Left cardiac atrium (tissue), 4 donors: ENCODE measurements around the gene FHAD1. TPM values are rescaled to one million over a fixed set of nuclear protein-coding genes. Genes with fewer than 3 reads are reported as not detected.
"Not testable (repeated sequence)": the region's sequence is repeated elsewhere in the genome, so short reads cannot be mapped to it uniquely, and the experiment has no call there.

ENCODE experiments used
- ATAC-seq, 2 donors: fragments of 200-7000 bp; cut with Tn5 transposase; one replicate each; pipeline ENCODE4 v1.9.1; 2020; ENCODE audit warnings: mild to moderate bottlenecking in 2 of 2, moderate library complexity in 2 of 2
- DNase-seq: peaks from one replicate; pipeline ENCODE4 v3.0.0-alpha.2; 2020
- intact Hi-C, 2 donors: fragments of 100-400 bp; cut with DNase I; formaldehyde crosslinking; loops; one replicate each; pipeline versions ENCODE4 v1.14.1 to v1.15.1; 2022 to 2023
- total RNA-seq, 2 donors: library from RNA; stranded (reverse); fragmentation: NEBNext Ultra II Directional; extraction: Animal tissue kit (Norgen Biotek cat#: 25700); gene quantifications; one replicate each; pipeline ENCODE4 v1.2.1, GENCODE V29; 2021
- donor health status: DM: no; HTN: yes; CAD: no.
- donor health status: DM: no; HTN: yes; CAD: no; lungs with severe emphysema.
- donor health status: DM: yes; HTN: yes; CAD: no.
- donor health status: Dilated cardiomyopathy.

FHAD1 gene
- total RNA-seq, 2 donors from 2014 or later: 0.47 TPM; not detected in 1

DNA sequence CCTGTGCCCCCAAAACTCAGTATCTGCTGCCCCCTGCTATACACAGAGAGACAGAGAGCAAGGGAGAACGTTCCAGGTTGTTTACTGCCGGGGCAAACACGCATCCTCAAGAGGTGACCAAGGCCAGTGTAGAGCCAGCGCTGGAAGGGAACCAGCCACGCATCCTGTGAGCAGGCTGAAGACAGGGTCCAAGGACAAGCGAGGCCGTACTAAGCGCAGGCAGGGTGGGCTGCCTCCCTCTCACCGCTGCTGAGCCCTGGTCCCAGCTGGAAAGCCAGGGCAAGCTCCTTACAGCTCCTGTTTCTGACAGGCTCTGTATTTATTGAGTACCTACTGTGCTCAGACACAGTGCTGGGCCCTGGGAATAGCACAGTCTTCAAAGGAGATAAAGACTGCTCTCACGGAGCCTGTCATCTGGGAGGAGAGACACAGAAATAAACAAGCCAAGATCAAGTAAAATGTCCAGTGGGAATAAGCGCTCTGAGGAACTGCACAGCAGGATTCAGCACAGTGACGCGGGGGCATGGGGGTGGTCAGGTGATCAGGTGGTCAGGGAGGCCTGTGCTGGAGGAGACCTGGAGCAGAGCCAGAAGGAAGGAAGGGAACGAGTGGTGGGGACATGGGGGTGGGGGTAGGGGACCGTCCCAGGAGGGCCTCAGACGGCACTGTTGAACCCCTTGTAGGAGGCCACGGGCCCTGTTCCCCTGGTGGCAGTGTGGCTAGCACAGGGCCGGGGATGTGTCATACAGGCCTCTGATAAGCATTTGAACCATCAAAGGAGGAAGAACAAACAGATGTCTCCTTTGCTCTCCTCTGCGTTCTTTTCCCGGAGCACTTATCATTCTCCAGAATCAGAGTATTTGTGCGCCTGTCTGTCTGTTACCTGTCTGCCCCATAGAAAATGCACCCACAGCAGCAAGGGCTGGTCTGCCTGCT, 124.9 kb downstream of the FHAD1 start:
- intact Hi-C loops: no loop called here
- peak in 1 of 2 donors; percentile 19 for ATAC-seq
- DNase-seq: no peak

DNA sequence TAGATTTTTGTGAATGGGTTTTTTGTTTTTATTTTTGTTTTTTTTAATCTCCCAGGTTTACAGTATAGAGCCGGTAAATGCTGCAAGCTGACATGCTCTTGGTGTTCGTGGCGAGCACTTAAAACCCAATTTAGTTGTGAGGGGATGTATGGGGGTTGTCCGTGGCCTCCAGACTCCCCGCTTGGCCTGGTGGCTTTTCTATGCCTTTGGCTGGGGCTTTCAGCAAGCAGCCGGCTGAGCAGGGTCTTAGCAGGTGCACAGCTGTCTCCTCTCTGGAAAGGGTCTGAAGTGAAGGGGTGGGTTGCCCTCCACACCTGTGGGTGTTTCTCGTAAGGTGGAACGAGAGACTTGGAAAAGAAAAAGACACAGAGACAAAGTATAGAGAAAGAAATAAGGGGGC, 131.7 kb downstream of the FHAD1 start:
- intact Hi-C loops: no loop called here
- no peak for DNase-seq
- no peak for ATAC-seq

DNA sequence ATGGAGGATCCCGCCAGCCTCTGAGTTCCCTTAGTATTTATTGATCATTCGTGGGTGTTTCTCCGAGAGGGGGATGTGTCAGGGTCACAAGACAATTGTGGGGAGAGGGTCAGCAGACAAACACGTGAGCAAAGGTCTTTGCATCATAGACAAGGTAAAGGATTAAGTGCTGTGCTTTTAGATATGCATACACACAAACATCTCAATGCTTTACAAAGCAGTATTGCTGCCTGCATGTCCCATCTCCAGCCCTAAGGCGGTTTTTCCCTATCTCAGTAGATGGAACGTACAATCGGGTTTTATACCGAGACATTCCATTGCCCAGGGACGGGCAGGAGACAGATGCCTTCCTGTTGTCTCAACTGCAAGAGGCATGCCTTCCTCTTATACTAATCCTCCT, 132.1 kb downstream of the FHAD1 start:
- ATAC-seq, intact Hi-C loops: not testable (repeated sequence)

DNA sequence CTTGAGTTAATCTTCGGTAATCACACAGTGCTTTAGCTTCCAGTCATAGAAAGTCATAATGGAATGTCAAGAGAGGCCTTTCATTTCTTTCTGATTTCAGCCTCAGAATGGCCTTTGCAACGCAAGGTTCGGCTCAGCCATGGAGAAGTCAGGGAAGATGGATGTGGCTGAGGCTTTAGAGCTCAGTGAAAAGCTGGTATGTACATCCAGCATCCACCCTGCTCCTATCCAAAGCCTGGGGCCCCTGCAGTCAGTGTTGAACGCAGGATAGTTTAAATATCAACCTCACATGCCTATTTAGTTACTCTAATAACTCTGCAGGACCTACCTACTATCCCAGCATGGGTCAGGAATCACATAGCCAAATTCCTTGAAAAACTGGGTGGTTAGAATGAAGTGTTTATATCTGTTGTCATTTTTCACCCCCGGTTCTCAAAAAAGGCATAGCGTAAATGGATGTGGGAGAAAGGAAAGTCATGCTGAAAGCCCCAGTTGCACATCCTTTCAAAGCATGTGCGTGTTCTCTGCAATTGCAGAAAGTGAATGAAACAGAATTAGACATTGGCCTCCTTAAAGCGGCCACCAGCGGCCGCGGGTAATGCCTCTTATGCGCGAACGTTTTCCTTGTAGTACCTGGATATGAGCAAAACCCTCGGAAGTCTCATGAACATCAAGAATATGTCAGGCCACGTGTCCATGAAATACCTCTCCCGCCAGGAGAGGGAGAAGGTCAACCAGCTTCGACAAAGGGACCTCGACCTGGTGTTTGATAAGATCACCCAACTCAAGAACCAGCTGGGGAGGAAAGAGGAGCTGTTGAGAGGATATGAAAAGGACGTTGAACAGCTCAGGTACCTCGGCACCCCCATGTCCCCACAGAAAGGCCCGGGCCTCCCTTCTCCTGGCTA, 133.8 kb downstream of the FHAD1 start:
- intact Hi-C loops: no loop called here
- ATAC-seq (no peak), DNase-seq (no peak)

More for the DNA sequence above, 132.1 kb downstream of the FHAD1 start:
- DNase-seq: not testable (repeated sequence)

DNA sequence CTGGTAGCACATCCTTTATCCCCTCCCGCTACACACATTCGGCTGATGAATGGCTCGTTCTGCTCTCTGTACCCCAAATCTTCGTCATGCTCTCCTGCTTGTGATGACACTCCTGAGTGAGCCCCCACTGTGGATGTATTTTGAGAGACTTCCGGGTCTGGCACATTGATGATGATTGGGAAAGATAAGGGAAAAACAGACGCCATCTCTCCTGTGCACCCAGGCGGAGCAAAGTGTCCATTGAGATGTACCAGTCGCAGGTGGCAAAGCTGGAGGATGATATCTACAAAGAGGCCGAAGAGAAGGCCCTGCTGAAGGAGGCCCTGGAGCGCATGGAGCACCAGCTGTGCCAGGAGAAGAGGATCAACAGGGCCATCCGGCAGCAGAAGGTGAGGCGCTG, 134.8 kb downstream of the FHAD1 start:
- intact Hi-C loops: no loop called here
- DNase-seq: no peak

DNA sequence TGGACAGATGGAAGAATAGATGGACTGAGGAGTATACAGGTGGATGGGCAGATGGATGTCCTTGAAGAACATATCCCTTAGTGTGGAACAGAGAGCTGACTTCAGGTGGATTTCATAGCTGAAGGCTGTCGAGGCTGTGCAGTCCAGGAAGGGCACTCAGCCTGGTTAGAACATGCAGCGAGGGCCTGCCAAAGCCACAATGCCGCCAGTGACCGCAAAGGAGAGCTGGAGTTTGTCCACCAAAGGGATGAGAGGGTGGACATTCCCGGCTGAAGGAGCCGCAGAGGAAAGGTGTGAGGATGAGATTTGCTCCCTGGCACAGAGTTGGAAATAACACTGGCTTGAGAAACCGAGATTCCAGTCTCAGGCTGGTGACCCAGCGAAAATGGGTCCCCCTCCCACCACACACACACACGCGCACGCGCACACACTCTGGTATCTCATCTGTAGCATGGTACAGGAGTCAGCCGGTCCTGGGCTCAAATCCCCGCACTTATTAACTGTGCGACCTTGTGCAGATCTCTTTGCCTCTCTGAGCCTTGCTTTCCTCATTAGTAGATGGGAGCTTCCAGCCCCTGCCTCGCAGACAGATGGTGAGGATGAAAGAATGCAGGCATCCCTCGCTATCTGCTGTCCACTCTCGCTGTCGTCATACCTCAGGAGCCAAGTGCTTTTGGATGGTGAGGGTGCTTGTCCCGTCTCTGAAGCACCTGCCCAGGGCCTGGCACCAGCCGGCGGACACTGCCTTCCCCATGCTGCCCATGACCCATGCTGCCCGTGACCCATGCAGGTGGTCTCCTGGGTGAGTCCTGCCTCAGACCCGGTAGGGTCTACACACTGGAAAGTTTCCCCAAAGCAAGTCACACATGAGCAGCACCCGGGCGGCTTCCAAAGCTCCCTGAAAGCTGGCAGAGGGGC, 135.8 kb downstream of the FHAD1 start:
- intact Hi-C loops: no loop called here
- DNase-seq: no peak
- ATAC-seq: peak in 1 of 2 donors; percentile 24

More for the DNA sequence above, 134.8 kb downstream of the FHAD1 start:
- ATAC-seq: no peak

DNA sequence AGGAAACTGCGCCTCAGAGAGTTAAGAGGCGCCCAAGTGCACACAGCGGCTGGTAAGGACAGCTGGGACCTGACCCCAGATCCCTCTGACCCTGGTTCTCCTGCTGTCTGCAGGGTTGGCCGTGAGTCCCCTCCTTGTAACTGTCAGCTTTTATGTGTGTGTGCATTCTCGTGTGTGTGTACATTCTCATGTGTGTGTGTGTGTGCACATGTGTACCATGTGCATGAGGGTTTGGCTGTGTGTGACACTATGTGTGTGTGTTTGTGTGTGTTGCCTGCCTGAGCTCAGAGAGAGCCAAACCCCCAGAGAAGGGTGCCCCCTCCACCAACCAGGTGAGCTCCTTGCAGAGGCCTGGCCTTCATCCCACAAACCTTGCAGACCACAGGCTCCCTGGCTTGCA, 136.8 kb downstream of the FHAD1 start:
- intact Hi-C loops: no loop called here
- DNase-seq (no peak), ATAC-seq (no peak)

DNA sequence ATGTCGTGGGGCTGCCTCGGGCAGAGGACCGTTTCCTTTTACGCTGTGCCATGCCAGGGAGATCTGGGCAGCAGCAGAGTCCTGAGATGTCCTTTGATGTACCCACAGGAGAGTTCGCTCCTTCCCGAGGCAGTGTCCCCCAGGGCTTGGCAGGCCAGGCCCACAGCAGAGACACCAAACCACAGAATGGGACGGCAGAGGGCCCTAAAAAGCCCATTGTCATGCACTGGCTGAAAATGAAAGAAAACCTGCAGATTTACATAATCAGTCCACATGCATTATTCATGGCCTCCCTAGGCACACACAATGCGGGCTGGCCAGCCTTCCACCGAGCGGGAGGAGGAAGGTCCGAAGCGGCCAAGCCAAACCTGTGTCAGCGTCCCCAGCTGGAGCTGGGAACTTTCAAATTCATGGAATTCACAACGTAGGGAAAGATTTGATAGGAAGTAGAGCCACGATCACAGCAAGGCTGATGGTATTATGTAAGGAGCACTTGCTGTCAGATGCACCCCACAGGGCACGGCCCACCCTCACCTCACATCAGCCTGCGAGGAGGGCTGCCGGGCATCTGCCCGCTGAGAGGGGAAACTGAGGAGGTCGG, 137.4 kb downstream of the FHAD1 start:
- intact Hi-C loops: no loop called here
- DNase-seq: no peak

DNA sequence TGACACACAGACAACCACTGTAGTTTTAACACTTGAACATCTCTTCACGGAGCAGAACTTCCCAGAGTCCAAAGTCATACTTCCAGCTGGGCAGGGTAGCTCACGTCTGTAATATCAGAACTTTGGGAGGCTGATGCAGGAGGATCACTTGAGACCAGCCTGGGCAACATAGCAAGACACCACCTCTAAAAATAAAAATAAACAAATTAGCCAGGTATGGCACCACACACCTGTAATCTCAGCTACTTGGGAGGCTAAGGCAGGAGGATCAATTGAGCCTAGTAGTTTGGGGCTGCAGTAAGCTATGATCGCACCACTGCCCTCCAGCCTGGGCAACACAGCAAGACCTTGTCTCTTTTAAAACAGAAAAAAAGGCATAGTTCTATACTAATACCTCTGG, 138.4 kb downstream of the FHAD1 start:
- intact Hi-C loops: no loop called here
- no peak for ATAC-seq
- no peak for DNase-seq

More for the DNA sequence above, 137.4 kb downstream of the FHAD1 start:
- no peak for ATAC-seq

DNA sequence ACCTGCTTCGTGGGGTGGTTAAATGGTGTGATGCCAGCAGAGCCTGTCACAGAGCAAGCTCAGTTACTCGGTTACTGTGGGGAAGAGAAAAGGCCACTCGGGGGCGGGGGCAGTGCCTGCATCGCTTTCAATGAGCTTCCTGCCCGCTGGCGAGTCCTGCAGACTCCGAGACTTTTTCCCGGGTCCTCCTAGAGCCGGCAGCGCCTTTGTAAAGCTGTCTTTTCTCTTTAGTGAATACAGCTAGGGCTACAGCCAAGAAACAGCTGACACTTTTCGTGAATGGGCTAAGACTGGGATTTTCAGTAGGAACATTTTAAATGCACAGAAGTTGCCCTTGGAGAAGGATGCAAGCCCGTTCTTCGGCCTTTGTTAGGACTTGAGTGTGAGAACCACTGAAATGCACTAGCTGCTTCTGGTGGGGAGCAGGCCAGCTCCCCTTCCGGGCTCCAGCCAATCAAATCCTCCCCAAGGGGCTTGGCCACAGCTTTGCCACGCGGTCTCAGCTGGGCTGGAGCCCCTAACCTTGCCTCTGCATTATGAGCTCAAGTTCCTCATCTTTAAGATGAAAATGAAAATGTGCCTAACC, 139.2 kb downstream of the FHAD1 start:
- intact Hi-C loops: no loop called here
- DNase-seq: no peak
- ATAC-seq: no peak

DNA sequence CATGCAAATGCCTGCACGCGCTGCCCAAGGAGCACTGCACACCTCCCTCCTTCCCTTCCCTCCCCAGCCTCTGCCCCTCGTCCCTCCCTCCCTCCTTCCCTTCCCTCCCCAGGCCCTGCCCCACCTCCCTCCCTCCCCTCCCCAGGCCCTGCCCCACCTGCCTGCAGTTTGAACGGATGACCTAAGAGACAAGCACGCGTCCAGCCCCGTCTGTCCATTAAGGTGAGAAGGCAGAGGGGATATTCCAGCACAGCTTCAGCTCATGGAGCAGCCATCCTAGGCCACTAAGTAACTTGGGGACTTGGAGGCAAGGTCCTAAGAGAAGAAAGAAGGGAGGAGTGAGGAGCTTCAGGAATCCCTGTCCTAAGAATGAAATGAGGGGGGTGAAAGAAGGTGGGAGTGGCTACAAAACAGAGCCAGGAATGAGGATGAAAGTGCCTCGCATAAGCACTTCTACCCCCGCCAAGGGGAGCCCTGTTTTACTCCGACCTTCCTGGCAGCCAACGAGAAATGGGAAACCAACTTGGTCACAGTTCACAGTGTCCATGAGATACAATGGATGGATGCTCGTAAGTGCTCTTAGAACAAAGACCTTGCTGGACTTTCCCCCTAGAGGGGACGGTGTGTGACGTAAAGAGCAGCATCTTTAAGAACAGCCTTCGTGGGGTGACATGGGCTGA, 141.3 kb downstream of the FHAD1 start:
- intact Hi-C loops: no loop called here
- DNase-seq (no peak), ATAC-seq (no peak)

DNA sequence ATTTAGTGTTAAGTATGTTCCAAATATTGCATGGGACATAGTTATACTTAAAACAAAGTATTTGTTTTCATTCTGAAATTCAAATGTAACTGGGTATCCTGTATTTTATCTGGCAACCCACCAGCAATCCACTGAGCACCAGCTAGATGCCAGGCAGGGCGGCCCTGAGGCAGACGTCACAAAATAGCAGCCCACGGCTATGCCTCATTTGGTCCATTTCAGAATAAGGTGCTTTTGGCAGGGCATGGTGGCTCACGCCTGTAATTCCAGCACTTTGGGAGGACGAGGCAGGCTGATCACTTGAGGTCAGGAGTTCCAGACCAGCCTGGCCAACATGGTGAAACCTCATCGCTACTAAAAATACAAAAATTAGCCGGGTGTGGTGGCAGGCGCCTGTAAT, 142.8 kb downstream of the FHAD1 start:
- DNase-seq, ATAC-seq, intact Hi-C loops: not testable (repeated sequence)

DNA sequence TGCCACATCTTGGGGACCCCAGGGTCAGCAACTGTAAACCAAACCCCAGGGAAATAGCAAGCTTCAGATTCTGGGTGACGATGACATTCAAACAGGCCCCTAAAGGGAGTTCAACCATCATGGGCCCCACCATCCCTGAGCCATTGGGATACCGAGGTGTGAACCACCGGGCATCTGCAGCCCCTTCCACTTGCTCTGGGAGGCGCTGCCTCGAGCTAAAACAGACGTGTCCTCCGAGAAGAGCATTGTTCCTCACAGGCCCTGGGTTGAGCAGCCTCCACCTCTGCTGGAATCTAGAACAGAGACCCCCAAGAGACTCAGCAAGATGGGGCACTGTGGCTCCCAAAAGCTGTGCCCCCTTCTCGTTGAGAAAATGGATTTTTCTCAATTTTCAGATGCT, 143.6 kb downstream of the FHAD1 start:
- DNase-seq (no peak), ATAC-seq (no peak)
- intact Hi-C loops: no loop called here

DNA sequence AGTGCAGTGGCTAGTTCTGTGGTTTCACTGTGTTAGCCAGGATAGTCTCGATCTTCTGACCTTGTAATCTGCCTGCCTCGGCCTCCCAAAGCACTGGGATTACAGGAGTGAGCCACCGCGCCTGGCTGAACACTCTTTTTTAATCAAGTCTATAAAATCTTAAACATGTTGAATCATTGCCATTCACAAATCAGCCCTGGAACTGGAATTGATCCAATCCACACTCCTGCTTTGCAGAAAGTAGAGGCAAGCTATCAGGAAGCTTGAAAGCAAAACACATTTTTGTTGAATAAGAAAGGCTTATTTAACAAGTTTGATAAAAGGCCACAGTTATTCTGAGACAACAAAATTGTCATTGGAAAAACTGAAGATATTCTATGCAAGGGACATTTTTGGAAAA, 144.3 kb downstream of the FHAD1 start:
- DNase-seq: no peak
- no peak for ATAC-seq
- intact Hi-C loops: no loop called here

DNA sequence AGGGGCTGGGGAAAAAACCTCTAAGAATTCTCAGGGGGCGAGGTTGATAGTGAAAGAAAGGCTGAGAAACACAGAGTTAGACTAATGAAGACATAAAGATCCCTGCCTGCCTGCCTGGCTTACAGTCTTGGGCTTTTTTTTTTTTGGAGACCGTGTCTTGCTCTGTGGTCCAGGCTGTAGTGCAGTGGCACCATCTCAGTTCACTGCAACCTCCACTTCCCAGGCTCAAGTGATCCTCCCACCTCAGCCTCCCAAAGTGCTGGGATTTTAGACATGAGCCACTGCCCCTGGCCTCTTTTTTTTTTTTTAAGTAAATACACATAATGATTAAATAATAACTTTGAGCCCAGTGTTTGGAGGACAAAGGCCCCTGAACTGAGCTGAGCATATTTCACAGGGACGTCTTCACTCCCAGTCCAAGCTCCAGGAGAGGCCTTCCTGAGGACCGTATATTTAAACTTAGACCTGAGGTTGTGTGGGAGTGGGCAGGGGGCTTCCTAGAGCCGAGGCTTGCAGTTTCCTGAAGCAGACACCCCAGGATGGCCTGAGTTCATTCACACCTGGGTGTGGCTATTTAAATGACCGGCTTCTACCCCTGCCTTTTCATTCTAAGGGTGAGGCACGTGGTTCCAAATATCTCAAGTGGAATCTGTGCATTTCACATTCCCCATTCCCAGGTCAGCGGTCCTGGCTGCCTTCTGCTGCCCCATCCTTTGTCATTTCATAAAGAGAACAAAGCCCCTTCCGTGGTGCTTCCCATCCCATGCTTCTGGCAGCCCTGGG, 146.6 kb downstream of the FHAD1 start:
- DNase-seq: no peak
- ATAC-seq: no peak
- intact Hi-C loops: no loop called here

DNA sequence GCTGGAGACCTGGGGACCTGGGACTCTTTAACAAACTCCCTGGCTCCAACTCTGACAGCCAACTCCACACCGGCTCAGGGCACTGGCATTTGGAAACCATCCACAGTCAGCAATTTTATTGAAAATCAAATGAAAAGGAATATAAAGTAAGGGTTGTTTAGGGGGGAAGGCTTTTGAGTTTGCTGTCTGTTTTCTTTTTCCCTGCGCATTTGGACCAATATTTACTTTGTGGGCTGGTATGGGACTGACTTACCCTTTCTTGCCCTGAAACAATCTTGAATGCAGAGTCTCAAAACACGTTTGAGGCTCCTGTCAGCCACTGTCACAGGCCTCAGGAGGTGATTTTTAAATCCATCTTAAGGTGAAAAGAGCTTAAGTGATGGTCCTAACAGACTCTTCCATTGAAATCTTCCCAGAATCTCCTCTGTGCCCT, 147.3 kb downstream of the FHAD1 start:
- intact Hi-C loops: no loop called here

DNA sequence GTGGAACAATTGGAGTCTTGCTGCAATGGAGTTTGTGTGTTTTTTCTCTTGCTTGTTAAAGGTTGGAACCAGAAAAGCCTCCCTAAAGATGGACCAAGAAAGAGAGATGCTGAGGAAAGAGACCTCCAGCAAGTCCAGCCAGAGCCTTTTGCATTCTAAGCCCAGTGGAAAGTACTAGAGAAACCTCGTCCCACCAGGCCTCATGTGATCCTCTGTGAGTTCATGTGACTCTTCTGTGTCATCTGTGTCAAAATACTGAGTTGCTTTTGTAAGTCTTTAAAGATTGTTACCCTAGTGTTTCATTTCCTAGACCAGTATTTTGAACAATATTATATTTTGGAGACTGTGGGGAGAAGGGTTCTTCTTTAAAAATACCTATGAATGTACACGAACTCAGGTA, 150.2 kb downstream of the FHAD1 start:
- ATAC-seq (no peak), DNase-seq (no peak)
- intact Hi-C loops: no loop called here

More for the DNA sequence above, 147.3 kb downstream of the FHAD1 start:
- no peak for ATAC-seq
- DNase-seq: no peak
